WI38 (cell line): ENCODE data around the gene PIWIL4.

Experiments used
- H3K4me3 ChIP-seq: 2 replicates; pipeline ENCODE4 v1.5.1; 2011; ENCODE audit warnings: low read depth, mild to moderate bottlenecking, control low read depth, low read length
- CTCF ChIP-seq: IDR thresholded peaks from 2 replicates; pipeline ENCODE4 v1.5.1; 2012; ENCODE audit warnings: low read depth, mild to moderate bottlenecking, control low read depth, low read length

The PIWIL4 gene

GRCh38 chr11:94576306-94576705 lies 9.1 kb downstream of the PIWIL4 start:
- TF ChIP-seq CTCF, result no peak
- H3K4me3 ChIP-seq, result no peak overlapping the region

DNA sequence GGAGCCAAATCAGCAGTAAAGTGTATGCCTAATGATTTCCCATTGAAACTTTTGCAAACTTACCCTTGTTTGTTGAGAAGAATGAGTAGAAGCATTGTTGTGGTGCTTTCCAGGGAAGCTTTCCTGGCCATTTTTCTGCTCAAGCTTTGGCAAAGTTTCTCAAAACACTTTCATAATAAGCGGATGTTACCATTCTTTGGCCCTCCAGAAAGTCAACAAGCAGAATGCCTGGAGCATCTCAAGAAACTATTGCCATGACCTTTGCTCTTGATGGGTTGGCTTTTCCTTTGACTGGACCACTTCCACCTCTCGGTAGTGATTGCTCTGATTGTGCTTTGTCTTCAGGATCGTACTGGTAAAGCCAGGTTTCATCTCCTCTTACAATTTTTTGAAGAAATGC lies 10.7 kb downstream of the PIWIL4 start:
- no peak for TF ChIP-seq CTCF

GRCh38 chr11:94581926-94582325 lies 14.8 kb downstream of the PIWIL4 start:
- no peak overlapping the region for H3K4me3 ChIP-seq
- no peak for TF ChIP-seq CTCF

More for the DNA sequence above, 10.7 kb downstream of the PIWIL4 start:
- no peak overlapping the region for H3K4me3 ChIP-seq

DNA sequence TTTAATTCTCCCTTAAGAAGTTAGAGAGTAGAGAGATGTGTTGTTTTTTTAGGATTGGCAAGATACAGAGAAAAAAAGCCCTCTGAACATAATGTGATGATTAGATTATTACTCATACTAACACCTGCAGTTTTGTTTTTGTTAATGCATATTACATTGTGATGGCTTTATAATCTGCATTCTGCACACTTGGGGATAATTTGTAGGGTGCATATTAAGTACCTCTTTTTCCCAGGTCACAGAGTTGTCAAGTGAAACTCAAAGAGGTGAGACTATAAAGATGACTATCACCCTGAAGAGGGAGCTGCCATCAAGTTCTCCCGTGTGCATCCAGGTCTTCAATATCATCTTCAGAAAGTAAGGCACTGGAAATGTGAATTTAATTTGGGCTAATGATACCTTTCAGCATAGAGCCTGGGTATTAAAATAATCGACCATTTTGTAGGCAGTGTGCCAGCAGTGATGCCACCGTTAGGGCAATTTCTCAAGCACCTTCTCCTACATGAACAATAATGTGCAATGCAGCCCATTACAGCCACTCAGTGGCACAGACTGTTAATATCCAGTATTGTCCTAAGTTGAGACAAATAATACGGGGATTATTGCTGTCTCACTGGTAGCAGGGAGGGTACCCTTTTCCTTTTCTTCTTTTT lies 16.2 kb downstream of the PIWIL4 start:
- H3K4me3 ChIP-seq, result no peak overlapping the region
- TF ChIP-seq CTCF, result no peak

DNA sequence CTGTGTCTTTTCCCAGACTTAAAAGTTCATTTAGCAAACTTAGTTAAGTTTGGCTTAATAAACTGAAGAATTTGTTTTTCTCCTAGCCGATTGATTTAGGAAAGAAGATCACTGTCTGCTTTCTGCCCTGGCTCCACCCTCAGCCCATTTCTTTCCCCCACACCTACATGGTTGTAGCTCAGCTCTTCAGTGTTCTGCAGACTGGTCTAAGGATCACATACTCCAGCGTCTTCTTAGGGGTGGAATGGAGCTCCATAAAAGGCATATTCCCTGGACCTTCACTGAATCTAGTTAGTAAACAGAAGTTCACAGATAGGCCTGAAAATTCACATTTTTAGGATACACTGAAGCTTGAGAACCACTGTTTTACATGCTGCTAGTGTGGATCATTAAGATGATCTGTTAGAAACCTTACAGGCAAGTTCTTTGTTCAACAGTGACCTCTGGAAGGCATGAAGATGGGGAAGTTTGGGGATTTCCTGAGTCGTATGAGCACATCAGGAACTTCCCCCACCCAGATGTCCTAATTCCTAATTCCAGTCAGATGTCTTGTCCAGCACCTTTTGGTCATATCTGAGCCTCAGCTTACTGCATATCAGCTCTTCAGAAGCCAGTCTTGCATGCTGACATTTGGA lies 16.8 kb downstream of the PIWIL4 start:
- H3K4me3 ChIP-seq, result no peak overlapping the region
- no peak for TF ChIP-seq CTCF

GRCh38 chr11:94584978-94585377 lies 17.8 kb downstream of the PIWIL4 start:
- no peak for TF ChIP-seq CTCF
- H3K4me3 ChIP-seq, result no peak overlapping the region

DNA sequence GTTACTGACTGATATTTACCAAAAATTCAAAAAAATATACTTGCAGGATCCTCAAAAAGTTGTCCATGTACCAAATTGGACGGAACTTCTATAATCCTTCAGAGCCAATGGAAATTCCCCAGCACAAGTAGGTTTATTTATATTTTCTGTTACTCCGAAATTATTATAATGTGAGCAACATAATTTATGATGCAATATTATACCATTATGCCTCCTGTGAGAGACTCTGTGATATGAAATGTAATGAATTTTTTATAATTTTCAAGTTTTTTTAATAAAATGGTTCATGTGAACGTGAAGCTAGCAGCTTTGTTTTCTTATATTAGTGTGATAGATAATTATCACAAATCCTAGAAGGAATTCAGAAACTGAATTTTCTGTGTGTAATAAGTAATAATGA lies 18.2 kb downstream of the PIWIL4 start:
- TF ChIP-seq CTCF, result no peak
- H3K4me3 ChIP-seq, result no peak overlapping the region
